BE2C (cell line): ENCODE data around the gene FARP1.

ENCODE experiments used
- DNase-seq: peaks from one replicate; pipeline ENCODE4 v3.0.0-alpha.2; 2020
- H3K27me3 ChIP-seq: fragments of 250-450 bp; sonication (Bioruptor Pico); 2 replicates; pipeline ENCODE4 v1.5.1; 2020; ENCODE audit warnings: mild to moderate bottlenecking
- H3K36me3 ChIP-seq: fragments of 250-450 bp; sonication (Bioruptor Pico); 2 replicates; pipeline ENCODE4 v1.5.1; 2020; ENCODE audit warnings: mild to moderate bottlenecking
- H3K4me1 ChIP-seq: fragments of 250-450 bp; sonication (Bioruptor Pico); 2 replicates; pipeline ENCODE4 v1.5.1; 2020
- H3K4me3 ChIP-seq: 2 replicates; pipeline ENCODE4 v1.5.1; 2011; ENCODE audit warnings: low read depth, low read length
- H3K9me3 ChIP-seq: fragments of 250-450 bp; sonication (Bioruptor Pico); 2 replicates; pipeline ENCODE4 v1.5.1; 2020
- CTCF ChIP-seq: IDR thresholded peaks from 2 replicates; pipeline ENCODE4 v1.5.1; 2012; ENCODE audit warnings: mild to moderate bottlenecking, low read depth, low read length

Gene FARP1

GRCh38 chr13:98155475-98156109, 12.7 kb downstream of the FARP1 start:
- peaks cover 5% of the 10 kb centered on the region; the same call in 1 of the 2 replicates for H3K4me1 ChIP-seq
- H3K9me3 ChIP-seq: no peaks in the 10 kb centered on the region; the same call in none of the 2 replicates
- peaks cover 5% of the 10 kb centered on the region; the same call in 1 of the 2 replicates for H3K36me3 ChIP-seq
- no peak for TF ChIP-seq CTCF
- DNase-seq: peak; percentile 28
- no peaks in the 10 kb centered on the region for H3K27me3 ChIP-seq
- H3K4me3 ChIP-seq: no peak overlapping the region

- no peak for TF ChIP-seq CTCF
- H3K9me3 ChIP-seq: no peaks in the 10 kb centered on the region; the same call in none of the 2 replicates
- no peak for DNase-seq
- H3K27me3 ChIP-seq: no peaks in the 10 kb centered on the region
- no peak overlapping the region for H3K4me3 ChIP-seq
- peaks cover 5% of the 10 kb centered on the region; the same call in 1 of the 2 replicates for H3K36me3 ChIP-seq
- no peaks in the 10 kb centered on the region for H3K4me1 ChIP-seq
Measured at GRCh38 chr13:98156259-98156658, 13.4 kb downstream of the FARP1 start.

GRCh38 chr13:98157188-98157587, 14.3 kb downstream of the FARP1 start:
- Histone ChIP-seq H3K27me3 (no peaks in the 10 kb centered on the region), H3K4me3 (no peak overlapping the region), H3K4me1 (no peaks in the 10 kb centered on the region), H3K9me3 (peaks cover under 1% of the 10 kb centered on the region), H3K36me3 (peaks cover 5% of the 10 kb centered on the region; the same call in 1 of the 2 replicates)
- no peak for TF ChIP-seq CTCF
- DNase-seq: no peak

GRCh38 chr13:98157609-98158008, 14.7 kb downstream of the FARP1 start:
- no peak overlapping the region for H3K4me3 ChIP-seq
- no peak for DNase-seq
- H3K9me3 ChIP-seq: peaks cover 2% of the 10 kb centered on the region
- H3K4me1 ChIP-seq: no peaks in the 10 kb centered on the region
- no peaks in the 10 kb centered on the region for H3K27me3 ChIP-seq
- H3K36me3 ChIP-seq: peaks cover 5% of the 10 kb centered on the region; the same call in 1 of the 2 replicates
- no peak for TF ChIP-seq CTCF

- Histone ChIP-seq H3K4me3 (no peak overlapping the region), H3K9me3 (peaks cover 2% of the 10 kb centered on the region), H3K36me3 (peaks cover 5% of the 10 kb centered on the region; the same call in 1 of the 2 replicates), H3K27me3 (no peaks in the 10 kb centered on the region), H3K4me1 (no peaks in the 10 kb centered on the region)
- no peak for TF ChIP-seq CTCF
- no peak for DNase-seq
Measured at GRCh38 chr13:98158172-98158899, 15.4 kb downstream of the FARP1 start.

- no peak for TF ChIP-seq CTCF
- Histone ChIP-seq H3K36me3 (no peaks in the 10 kb centered on the region; the same call in 1 of the 2 replicates), H3K4me1 (no peaks in the 10 kb centered on the region), H3K9me3 (peaks cover 2% of the 10 kb centered on the region; the same call in 1 of the 2 replicates), H3K4me3 (no peak overlapping the region), H3K27me3 (no peaks in the 10 kb centered on the region)
- no peak for DNase-seq
Measured at GRCh38 chr13:98162935-98163334, 20.0 kb downstream of the FARP1 start.
